T-helper 9 cell (primary cell): ENCODE results near the gene PLEKHG5.

Source experiments
- DNase-seq: peaks from one replicate; pipeline ENCODE4 v3.0.0-alpha.2; 2020

The PLEKHG5 gene

DNA sequence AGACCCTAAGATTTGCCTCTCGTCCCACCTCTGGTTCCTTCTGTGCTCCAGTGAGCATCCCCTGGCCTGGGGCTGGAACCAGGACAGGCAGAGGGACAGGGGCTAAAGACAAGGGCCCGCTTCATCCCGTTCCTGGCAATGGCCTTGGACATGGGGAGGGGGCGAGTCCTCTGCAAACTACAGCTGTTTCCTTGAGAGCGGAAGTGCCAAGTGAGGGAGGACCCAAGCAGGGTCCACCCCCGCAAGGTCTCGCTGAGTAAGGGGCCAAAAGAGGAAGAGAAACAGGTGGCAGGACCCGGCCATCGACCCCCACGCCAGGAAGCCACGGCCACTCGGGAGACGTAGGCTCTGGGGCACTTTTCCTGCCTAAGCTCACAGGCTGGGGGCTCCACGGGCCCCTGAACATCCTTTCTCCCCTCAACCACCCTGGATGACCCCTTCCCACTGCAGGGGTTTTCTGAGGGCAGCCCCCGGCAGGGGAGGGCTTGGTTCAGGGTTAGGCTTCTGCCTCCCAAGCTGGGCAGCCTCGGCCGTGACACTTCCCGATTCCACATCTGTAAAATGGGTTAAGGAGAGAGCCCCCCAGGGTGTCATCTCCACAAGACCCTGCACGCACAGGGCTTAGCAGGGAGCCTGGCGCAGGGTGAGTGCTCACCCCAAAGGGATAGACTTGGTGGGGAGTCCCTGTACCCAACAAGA, 17.9 kb upstream of the PLEKHG5 start:
- no peak for DNase-seq

DNA sequence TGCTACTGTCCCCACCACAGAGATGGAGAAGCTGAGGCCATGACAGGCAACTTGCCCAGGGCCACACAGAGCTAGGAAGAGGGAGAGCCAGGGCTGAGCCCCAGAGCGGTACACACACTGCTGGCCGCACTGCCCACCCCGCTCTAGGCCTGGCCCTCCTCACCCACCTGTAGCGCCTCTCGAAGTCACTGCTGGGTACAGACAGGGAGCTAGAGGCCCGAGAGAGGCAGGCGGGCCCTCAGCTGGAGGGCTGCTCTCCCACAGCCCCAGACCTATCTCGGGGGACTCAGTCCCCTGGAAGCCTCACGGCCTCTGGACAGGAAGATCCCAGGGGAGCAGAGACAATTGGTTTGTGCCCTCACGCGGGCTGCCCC, 17.3 kb upstream of the PLEKHG5 start:
- DNase-seq = no peak

DNA sequence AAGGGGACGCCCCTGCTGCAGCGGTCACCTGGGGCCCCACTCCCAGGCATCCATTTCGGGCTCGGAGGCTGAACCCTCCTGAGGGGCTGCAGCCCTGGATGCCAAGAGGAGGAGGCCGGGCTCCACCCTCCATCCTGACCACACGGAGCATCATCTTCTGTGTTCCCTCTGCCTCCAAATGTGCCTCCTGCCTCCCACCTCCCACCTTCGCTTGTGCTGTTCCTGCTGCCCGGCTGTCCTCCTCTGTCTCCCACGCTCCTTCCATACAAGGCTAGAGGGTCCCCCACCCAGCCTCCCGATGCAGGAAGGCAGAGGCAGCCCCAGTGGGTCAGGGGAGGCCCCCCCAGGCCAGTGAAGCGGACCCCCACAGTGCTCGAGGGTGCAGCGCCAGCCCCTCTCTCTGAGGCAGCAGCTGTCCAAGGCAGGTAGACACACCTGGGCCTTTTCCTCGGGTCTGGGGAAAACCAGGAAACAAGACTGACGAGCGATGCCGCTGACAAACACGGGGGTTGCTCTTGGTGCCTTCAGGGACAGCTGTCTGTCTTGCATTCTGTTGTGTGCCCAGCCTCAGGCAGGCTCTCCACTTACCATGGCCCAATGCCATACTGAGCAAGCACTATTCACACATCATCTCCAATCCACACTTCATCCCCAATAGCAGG, 16.8 kb upstream of the PLEKHG5 start:
- no peak for DNase-seq

DNA sequence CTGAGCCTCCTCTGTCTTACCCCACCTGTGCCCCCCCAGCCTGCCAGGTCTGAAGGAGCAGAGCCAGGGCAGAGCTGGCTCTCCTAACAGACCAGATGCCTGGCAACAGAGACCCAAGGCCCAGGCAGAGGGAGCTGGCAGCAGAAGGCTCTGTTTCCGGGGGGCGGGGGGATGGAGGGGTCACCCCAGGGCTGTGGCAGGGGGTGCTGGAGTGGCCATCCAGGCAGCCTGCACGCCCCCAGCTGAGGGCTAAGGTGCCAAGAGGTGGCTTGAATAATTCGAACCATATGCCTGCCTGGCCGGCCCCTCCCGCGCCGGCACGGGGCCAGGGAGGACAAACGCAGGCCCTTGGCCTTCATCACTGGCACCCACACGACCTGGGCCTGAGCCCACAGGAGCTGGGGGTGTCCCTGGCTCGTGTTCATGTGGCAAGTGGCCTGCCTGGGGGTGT, 16.0 kb upstream of the PLEKHG5 start:
- no peak for DNase-seq

DNA sequence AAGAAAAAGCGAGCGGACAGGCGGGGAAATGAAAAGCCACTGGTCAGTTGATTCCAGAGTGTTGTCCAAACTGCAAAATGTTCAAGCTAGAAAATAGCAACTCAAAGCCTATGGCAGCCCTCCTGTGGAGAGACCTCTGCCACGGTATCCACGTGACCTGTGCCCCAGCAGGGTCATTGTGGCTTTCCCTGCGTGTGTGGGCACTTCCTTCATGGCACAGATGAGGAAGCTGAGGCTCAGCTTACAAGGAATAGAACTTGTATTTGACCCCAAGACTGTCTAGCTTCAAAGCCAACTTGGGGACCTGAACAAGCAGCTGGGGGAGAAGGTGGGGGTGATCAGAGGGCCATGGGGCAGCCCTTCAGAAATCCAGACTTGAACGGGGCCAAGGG, 15.6 kb upstream of the PLEKHG5 start:
- DNase-seq = no peak

DNA sequence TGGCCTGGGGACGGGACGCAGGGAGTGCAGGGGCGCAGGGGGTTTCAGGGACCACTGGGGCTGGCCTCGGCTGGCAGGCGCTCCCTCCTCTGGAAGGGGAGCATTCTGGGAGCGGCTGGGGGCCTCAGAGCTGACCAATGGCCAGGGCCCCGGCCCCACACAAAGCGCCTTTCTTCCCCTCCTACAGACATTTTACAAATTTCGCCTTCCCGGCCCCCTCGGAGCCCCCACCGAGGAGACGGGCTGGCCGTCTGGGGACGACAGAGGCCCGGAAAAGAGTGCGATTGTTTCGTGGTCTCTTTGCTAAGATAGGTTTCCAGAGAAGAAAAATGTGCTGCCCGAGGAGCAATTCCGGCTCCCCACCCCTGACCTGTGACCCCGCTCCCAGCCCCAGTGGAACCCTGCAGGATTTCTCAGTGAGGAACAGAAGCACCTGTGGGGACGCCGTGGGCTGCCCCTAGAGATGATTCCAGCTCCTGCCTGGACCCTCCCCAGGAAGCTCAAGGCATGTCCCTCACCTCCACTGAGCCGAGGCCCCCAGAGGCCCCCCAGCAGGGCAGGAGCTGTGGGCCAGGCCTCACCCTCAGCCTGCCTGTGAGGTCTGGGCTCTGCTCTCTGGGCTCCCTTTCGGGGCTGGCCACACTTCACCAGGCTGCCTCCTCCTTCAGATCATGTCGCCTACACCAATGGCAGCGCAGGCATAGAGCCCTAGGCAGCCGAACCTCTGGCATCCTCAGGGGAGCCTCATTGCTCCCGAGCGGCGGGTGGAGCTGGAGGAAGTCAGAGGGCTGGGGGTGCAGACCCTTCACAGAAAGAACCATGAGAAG, 15.0 kb upstream of the PLEKHG5 start:
- no peak for DNase-seq

DNA sequence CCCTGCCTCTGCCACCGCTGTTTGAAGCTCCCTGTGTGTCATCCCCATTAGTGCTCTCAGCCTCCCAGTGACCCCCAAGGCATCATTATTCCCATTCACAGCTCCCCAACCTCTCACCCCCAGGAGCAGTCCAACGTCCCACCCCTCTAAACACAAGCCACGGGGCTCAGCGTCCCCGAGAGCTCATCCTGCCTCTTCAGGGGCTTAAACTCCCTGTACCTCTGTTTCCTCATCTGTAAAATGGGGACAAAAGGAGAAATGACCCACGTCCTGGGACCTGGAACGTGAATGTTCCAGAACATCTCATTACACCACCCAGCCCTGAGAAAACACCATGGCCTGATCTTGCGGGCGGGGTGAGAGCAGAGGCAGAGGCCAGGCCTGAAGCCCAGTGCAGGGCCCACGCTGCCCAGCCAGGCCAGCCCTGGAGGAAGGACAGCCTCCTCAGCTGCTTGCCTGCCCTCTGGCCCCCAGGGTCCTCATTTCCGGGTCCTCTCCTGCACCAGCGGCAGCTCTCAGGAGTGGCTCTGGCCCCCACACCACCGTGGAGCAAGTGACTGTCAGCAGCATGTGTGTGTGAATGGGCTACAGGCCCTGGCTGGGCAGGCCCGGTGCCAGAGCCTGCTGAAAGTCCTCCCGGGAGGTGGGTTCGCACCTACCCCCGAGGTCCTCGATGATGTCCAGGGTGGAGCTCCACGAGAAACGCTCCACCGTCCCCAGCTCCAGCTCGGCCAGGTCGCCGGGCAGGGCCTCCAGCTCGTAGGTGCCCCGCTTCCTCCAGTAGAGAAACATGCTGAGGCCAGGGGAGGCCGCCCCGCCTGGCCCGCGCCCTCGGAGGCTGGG, 14.1 kb upstream of the PLEKHG5 start:
- no peak for DNase-seq

DNA sequence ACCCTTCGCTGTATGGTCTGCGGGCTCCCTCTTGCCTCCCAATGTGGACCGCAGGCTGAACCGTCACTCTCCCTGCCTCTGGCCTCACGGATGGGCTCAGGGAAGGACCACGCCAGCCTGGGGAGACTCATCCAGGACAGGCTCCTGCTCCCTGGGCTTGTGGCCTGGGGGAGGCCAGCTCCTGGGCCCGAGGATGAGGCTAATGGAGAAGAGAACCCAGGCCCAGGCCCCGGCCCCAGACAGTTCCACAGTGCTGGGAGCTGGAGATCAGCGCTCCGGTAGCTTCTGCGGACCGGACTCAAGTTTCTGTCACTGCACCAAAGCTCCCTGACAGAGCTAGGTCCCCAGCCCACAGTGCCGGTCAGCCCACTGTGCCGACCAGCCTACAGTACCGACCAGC, 13.4 kb upstream of the PLEKHG5 start:
- no peak for DNase-seq

DNA sequence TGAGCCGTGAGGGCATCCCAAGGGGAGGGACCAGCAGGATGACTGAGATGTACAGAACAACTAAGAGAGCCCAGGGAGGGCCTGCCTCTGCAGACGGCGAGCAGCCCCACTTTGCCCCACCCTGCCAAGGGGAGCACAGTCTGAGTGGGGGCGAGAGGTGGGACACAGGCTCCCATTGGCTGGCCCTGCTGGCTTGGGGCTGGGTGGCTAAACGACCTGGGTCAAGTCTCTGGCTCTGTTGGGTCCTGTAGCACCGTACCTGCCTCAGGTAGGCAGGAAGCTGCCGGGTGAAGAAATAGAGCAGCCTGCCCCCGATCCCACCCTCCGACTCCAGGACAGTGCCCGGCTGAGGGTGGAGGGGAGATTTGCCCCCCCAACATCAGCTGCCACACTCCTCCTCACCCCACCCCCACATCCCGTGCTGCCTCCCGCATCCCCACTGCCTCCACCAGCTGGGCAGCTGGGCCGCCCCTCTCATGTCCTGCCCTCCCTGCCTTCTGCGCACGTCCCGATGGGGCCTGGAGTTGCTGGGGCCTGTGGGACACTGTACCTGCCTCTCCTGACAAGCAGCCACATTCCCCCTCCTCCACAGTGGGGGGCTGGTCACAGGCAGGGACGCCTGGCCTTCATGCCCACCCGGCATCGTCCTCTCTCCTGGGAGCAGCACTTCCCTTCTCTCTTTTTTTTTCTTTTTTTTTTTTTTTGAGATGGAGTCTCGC, 12.6 kb upstream of the PLEKHG5 start:
- DNase-seq = no peak

DNA sequence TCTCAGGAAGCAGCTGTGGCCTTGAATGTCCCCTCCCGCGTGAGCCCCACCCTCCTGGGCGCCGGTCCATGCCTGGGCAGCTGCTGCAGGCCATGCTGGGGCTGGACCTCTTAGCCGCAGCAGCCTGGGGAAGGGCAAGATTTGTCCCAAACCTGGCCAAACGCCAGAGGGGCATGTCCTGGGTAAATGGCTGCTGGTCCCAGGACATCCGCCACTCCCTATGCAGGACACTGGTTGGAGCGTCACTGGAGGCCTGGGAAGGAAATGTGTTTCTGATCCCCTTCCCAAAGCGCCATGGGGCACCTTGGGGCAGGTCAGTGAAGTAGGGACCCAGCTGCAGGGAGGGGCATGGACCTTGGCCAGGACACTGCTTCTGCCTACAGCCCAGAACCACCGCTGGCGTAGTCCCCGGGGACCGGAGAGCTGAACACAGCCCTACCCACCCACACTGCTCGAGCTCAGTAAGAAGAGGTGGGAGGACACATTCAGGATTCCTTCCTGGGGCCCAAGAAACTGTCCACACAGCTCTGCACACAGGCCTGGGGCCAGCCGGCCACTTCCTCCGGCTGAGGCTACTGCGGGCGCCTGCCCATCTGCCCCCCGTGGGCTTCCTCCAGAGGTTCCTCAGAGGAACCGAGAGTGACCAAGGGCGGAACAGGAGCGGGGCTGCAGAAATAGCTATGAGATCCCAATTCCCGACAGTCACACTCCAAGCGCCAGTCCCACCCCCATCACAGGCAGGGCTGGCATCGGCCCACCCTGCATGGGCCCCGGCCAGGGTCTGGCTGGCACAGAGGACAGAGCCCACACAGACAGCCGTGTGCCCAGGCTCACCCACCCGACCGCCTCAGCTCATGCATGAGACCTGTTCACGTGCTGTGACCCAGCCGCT, 10.8 kb upstream of the PLEKHG5 start:
- no peak for DNase-seq

DNA sequence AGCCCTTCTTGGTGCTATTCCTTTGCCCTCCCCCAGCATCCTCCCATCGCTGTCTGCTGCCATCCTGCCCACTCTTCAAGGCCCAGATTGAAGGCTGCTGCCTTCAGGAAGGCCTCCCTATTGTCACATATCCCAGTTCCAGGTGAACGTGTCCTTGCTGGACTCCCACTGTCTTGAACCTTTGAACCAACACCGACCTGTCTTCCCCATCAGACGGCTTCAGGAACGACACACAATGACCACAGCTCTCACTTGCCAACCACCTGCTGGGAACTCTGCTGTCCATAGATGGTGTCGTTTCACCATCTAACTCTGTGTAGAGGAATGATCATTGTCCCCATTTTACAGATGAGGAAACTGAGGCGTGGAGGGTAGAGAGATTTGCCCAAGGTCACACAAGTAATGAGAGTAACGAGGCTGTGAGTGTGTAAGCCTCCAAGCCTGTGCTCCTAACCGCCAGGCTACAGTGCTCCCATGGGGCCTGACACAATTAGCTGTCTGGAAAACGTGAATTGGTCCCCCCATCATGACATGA, 9.9 kb upstream of the PLEKHG5 start:
- no peak for DNase-seq

DNA sequence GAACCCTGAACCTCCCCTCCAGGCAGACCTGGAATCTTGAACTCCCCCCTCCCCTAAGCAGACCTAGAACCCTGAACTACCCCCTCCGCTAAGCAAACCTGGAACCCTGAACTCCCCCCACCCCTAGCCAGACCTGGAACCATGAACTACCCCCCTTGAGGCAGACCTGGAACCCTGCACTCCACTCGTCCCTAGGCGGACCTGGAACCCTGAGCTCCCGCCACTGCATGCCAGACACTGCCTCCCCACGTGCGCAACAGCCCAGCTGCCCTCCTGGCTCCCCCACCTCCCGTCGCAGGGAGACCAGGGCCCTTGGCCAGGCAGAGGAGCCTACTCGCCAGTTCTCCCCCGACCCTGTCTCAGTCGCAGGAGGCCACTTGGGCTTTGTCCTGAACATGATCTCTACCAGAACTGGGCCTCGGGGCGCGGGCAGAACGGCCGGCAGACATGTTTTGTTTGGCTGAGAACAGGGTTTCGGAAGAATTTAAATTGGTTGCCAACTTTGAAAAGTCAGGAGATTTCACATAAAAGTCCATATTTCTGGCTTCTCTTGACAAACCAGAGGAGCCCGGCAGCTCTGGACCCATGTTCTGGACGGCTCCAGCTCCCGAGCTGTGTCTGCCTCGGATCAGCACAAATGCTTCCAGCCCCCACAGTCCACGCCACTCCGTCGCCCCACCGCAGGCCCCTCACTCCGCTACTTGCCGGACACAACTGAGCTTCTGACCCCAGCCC, 9.2 kb upstream of the PLEKHG5 start:
- no peak for DNase-seq

DNA sequence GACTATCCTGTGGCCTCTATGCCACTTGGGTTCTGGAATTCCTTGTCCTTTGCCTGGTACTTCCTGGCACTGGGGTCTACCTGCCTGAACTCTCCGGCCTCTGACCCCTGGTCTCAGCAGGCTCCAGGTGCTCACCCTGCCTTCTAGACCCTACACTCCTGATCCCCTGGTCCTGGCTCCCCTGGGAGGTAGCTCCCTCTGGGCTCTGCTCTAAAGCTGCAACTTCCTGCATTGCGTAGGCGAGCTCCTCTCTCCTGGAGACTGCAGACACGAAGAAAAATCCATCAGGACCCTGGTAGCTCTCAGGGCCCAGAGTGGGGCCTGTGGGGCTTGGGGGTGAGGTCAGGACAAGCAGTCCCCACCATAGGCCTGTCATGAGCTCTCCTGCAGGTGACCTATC, 7.8 kb upstream of the PLEKHG5 start:
- no peak for DNase-seq

DNA sequence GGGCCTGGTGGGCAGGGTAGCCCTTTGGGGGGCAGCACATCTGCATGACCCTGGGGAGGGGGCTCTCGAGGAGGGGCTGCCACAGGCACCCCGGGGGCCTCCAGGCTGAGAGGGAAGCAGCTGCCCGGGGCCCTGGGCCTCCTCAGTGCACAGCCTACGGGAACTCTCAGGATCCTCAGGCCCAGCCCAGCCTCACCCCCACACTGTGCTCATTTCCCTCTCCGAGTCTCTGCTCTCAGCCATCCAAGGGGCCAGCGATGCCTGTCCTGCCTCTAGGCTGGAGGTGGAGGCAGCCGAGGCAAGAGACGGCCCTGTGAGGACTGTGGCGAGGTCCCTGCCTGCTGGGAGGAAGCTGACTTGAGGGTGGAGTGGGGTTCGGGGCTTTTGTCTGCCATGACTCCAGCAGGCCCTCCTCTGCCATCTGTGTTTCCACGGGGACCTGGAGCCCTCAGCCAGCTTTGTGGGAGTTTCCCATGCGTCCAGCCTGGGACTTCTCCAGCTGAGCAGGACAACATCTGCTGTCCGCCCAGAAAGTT, 7.2 kb upstream of the PLEKHG5 start:
- no peak for DNase-seq

DNA sequence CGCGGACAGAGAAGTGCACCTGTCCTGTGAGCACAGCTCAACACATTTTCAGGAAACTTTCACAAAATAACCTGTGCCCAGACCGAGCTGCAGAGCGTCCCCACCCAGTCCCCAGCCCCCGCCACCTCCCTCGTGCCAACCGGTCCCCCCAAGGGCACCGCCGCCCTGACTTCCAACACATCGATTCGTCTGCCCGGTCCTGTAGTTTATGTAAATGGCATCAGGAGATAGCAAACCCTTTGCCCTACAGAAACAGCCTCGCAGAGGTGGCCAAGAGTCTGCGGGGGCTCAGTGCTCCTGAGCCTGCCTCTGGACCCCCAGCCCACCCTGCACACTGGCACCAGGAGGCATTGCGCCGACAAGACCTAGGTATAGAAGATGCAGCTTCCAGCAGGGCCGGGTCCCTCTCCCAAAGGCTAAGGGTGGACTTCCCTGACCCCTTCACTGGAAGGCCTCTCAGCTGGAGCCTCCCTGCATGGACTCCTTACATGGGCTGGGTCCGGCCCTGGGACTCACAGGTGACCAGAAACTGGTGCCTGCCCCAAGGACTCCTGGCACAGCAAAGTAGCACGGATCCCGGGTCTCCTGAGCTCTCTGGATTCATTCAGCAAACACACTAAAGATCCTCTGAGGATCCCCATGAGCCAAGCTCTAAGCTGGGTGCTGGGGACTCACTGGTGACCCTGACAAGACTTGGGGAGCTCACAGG, 6.6 kb upstream of the PLEKHG5 start:
- DNase-seq = no peak

DNA sequence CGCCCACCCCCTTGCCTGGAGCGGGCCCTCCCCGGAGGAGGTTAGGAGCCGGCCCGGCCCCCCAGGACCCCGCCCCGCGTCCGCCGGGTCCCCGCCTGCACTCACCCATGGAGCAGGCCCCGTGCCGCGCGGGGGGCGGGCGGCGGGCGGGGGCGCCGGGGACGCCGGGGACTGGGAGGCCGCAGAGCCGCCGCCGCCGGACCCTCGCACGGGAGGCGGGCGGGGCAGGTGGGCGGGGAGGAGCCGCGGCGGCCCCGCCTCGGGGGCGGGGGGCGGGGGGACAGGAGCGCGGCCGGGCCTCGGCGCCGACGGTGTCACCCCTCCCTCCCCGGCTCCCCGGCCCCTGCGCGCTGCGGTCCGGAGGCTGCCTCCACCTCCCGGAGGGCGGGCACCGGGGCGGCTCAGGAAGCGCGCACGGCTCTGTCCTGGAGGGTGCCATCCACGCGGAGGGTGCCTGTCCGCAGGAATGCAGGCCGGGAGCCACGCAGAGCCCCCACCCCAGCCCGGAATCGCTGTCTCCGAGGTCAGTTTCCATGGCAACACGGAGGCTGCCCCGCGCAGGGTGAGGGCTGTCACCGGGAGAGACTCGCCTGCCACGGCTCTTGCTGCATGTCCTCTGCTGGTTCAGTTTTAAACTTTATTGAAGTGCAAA, 5.9 kb upstream of the PLEKHG5 start:
- DNase-seq = peak; percentile 44

DNA sequence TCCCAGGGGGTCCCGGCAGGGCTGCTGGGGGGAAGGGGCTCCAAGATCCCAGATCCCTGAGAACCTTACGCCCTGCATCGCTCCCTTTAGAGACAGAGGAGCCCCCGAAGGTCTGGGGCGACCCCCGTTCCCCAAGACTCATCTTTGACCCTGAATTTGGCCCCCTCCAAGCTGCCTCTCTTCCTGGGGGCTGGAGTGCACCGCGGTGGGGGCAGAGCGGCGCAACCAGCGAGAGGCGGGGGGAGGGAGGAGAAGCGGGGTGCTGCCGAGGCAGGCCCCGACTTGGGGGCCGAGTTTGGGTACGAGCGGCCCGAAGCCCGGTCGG, 5.4 kb upstream of the PLEKHG5 start:
- DNase-seq = no peak

DNA sequence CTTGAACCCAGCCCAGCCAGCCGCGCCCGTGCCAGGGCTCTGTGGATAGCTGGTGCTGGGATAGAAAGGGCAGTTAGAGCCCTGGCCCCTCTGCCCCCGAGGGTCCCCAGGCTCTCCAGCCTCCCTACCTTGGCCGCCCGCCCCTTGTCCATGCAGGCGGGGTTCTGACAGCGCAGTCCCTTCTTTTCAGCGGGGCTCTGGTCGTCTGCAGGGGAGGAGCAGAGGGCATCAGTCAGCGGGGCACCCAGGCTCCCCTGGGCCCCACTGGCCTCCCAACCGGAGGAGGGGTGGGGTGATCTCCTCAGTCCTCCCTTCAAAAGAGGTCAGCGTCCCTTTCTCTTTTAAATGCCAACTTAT, 4.9 kb upstream of the PLEKHG5 start:
- no peak for DNase-seq
